ENCODE results near the gene GDE1. TPM values are rescaled to one million over a fixed set of nuclear protein-coding genes. Genes with fewer than 3 reads are reported as not detected.

The GDE1 gene
- total RNA-seq, 3 donors from 2014 or later (not counting 1 experiment from before 2014, with no cell fraction given), result 35.5 to 40.4 (median 35.9) TPM

DNA sequence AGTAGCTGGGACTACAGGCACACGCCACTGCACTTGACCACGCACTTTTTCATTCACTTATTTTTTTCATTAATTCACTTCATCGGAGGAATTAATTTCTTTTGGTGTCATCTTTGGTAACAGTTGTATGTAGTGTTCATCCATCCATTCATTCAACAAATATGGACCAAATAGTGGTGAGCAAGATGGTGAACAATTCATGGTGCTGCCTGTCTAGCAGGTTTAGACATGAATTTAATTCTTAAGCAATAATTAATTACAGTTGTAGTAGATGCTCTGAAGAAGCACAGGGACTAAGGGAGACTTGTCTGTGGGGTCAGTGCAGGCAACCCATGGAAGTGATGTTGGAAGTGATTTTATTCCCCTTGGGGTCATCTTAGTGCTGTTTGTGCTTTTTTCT lies 22.4 kb downstream of the GDE1 start:
- TF ChIP-seq, protein P1, sequence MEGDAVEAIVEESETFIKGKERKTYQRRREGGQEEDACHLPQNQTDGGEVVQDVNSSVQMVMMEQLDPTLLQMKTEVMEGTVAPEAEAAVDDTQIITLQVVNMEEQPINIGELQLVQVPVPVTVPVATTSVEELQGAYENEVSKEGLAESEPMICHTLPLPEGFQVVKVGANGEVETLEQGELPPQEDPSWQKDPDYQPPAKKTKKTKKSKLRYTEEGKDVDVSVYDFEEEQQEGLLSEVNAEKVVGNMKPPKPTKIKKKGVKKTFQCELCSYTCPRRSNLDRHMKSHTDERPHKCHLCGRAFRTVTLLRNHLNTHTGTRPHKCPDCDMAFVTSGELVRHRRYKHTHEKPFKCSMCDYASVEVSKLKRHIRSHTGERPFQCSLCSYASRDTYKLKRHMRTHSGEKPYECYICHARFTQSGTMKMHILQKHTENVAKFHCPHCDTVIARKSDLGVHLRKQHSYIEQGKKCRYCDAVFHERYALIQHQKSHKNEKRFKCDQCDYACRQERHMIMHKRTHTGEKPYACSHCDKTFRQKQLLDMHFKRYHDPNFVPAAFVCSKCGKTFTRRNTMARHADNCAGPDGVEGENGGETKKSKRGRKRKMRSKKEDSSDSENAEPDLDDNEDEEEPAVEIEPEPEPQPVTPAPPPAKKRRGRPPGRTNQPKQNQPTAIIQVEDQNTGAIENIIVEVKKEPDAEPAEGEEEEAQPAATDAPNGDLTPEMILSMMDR (IDR thresholded peaks at IDR 0.05), result no peak
- Histone ChIP-seq H3K27me3 (ENCODE audit: control insufficient read depth, insufficient read depth, low read length) (no peaks in the 10 kb centered on the region), H3K4me1 (ENCODE audit: control insufficient read depth, insufficient read depth, low read length) (no peaks in the 10 kb centered on the region), H3K36me3 (ENCODE audit: control insufficient read depth, insufficient read depth, low read length) (peaks cover 26% of the 10 kb centered on the region), H3K27ac (ENCODE audit: low read length) (no peak overlapping the region), H3K9me3 (ENCODE audit: control insufficient read depth, insufficient read depth, low read length) (no peaks in the 10 kb centered on the region), H3K4me3 (ENCODE audit: low read length) (no peak overlapping the region)
- DNase-seq (no peak), ATAC-seq (no peak)
- H3K4me3 Mint-ChIP-seq, result no peak overlapping the region
- H3K36me3 Mint-ChIP-seq, result peaks cover 7% of the 10 kb centered on the region
- intact Hi-C loops (cut with micrococcal nuclease), result no loop called here
- no peaks in the 10 kb centered on the region for H3K4me1 Mint-ChIP-seq
- 100% methylated on average over 1 of the region's 3 CpGs for WGBS (ENCODE audit: insufficient coverage)
- no peak overlapping the region for H3K27ac Mint-ChIP-seq
- no peaks in the 10 kb centered on the region for H3K9me3 Mint-ChIP-seq
- H3K27me3 Mint-ChIP-seq (ENCODE audit: low read depth in 2 of 2), result no peaks in the 10 kb centered on the region

DNA sequence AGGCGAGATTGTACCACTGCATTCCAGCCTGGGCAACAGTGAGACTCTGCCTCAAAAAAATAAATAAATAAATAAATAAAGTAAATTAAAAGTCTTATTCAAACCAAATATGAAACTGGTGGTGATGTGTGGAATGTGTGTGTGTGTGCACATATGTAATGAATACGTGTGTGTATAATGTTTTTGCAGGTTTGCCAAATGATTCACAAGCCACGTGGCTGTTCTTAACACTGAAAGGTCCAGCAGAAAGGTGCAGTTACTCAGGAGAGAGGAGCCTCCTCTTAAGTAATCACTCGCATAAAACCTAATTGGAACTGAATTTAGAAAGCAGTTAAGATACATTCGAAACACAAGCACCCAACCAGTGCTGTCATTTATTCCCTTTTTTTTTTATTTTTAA lies 22.9 kb downstream of the GDE1 start:
- H3K9me3 ChIP-seq (ENCODE audit: control insufficient read depth, insufficient read depth, low read length), result no peaks in the 10 kb centered on the region
- WGBS (ENCODE audit: insufficient coverage), result 93% methylated on average over 4 of the region's 5 CpGs
- H3K27ac ChIP-seq (ENCODE audit: low read length), result no peak overlapping the region
- ATAC-seq (no peak), DNase-seq (no peak)
- intact Hi-C loops (cut with micrococcal nuclease), result no loop called here
- Mint-ChIP-seq H3K36me3 (peaks cover 3% of the 10 kb centered on the region), H3K9me3 (no peaks in the 10 kb centered on the region), H3K4me1 (peaks cover 2 to 4% of the 10 kb centered on the region in 2 donors), H3K27me3 (ENCODE audit: low read depth in 2 of 2) (no peaks in the 10 kb centered on the region), H3K27ac (no peak overlapping the region), H3K4me3 (no peak overlapping the region)
- no peaks in the 10 kb centered on the region for H3K27me3 ChIP-seq (ENCODE audit: control insufficient read depth, insufficient read depth, low read length)
- no peak overlapping the region for H3K4me3 ChIP-seq (ENCODE audit: low read length)
- TF ChIP-seq, protein P1 (IDR thresholded peaks at IDR 0.05), result no peak
- H3K36me3 ChIP-seq (ENCODE audit: control insufficient read depth, insufficient read depth, low read length), result peaks cover 21% of the 10 kb centered on the region
- peaks cover under 1% of the 10 kb centered on the region for H3K4me1 ChIP-seq (ENCODE audit: control insufficient read depth, insufficient read depth, low read length)

DNA sequence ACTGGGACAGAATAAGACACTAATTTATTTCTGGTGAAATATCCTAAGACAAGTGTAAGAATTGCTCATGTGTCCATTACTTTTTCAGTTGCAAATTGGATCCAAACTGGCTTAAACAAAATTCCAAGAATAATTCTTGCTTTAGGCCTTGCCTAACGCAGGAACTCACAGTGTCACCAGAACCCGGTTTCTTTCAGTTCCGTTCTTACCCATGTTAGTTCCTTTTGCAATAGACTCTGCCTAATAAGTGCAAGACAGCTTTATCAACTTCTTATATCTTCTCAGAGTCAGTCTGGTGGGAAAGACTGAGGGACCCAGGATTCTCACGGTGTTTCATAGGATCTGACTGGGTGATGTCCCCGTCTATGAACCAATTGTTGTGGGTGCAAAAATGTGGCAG lies 24.7 kb downstream of the GDE1 start:
- Histone ChIP-seq H3K36me3 (ENCODE audit: control insufficient read depth, insufficient read depth, low read length) (peaks cover 10% of the 10 kb centered on the region), H3K27me3 (ENCODE audit: control insufficient read depth, insufficient read depth, low read length) (no peaks in the 10 kb centered on the region), H3K27ac (ENCODE audit: low read length) (no peak overlapping the region), H3K4me3 (ENCODE audit: low read length) (no peak overlapping the region), H3K4me1 (ENCODE audit: control insufficient read depth, insufficient read depth, low read length) (peaks cover 8% of the 10 kb centered on the region), H3K9me3 (ENCODE audit: control insufficient read depth, insufficient read depth, low read length) (no peaks in the 10 kb centered on the region)
- ATAC-seq (no peak), DNase-seq (no peak)
- Mint-ChIP-seq H3K27ac (no peak overlapping the region), H3K4me1 (peaks cover 9 to 11% of the 10 kb centered on the region in 2 donors), H3K9me3 (no peaks in the 10 kb centered on the region), H3K27me3 (ENCODE audit: low read depth in 2 of 2) (no peaks in the 10 kb centered on the region), H3K36me3 (no peaks in the 10 kb centered on the region), H3K4me3 (no peak overlapping the region)
- intact Hi-C loops (cut with micrococcal nuclease), result no loop called here
- WGBS (ENCODE audit: insufficient coverage), result 82% methylated on average over 5 of the region's 5 CpGs
- TF ChIP-seq, protein P1 (IDR thresholded peaks at IDR 0.05), result no peak

DNA sequence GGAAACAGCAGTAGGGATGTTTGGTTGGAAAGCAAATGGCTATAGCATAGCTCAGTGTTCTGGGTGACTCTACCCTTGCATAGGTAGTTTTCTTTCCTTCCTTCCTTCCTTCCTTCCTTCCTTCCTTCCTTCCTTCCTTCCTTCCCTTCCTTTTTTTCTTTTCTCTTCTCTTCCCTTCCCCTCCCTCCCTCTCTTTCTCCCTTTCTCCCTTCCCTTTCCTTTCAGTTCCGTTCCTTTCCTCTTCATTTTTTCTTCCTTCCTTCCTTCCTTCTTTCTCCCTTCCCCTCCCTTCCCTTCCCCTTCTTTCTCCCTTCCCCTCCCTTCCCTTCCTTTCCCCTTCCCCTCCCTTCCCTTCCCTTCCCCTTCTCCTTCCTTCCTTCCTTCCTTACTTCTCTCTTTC lies 31.3 kb downstream of the GDE1 start:
- Histone ChIP-seq H3K27me3 (ENCODE audit: control insufficient read depth, insufficient read depth, low read length) (no peaks in the 10 kb centered on the region), H3K9me3 (ENCODE audit: control insufficient read depth, insufficient read depth, low read length) (no peaks in the 10 kb centered on the region), H3K4me1 (ENCODE audit: control insufficient read depth, insufficient read depth, low read length) (peaks cover 8% of the 10 kb centered on the region), H3K36me3 (ENCODE audit: control insufficient read depth, insufficient read depth, low read length) (no peaks in the 10 kb centered on the region), H3K27ac (ENCODE audit: low read length) (no peak overlapping the region), H3K4me3 (ENCODE audit: low read length) (no peak overlapping the region)
- TF ChIP-seq, protein P1 (IDR thresholded peaks at IDR 0.05), result no peak
- peaks cover 9 to 11% of the 10 kb centered on the region in 2 donors for H3K4me1 Mint-ChIP-seq
- no peak overlapping the region for H3K27ac Mint-ChIP-seq
- intact Hi-C loops (cut with micrococcal nuclease), result no loop called here
- no peak for ATAC-seq
- 88% methylated on average over 1 of the region's 1 CpG for WGBS (ENCODE audit: insufficient coverage)
- no peaks in the 10 kb centered on the region for H3K27me3 Mint-ChIP-seq (ENCODE audit: low read depth in 2 of 2)
- no peak for DNase-seq
- H3K36me3 Mint-ChIP-seq, result no peaks in the 10 kb centered on the region
- no peaks in the 10 kb centered on the region for H3K9me3 Mint-ChIP-seq
- H3K4me3 Mint-ChIP-seq, result no peak overlapping the region
